IMR-90 (cell line): ENCODE data around the gene HMOX2. TPM values are rescaled to one million over a fixed set of nuclear protein-coding genes. Genes with fewer than 3 reads are reported as not detected.

Experiments used
- ATAC-seq: fragments of 200-7000 bp; cut with Tn5 transposase; 2 replicates; pipeline ENCODE4 v1.9.1; 2020; ENCODE audit warnings: low read depth, mild to moderate bottlenecking, moderate library complexity
- BruUV-seq: library from RNA; stranded (reverse); fragments of 400-500 nt; replicated peaks from 2 replicates; lab custom pipeline; 2021; lab: Mats Ljungman, UMichigan
- CTCF ChIA-PET: fragments of 300-600 bp; formaldehyde crosslinking; extraction: SDS; loops from one replicate; lab custom pipeline; 2021; ENCODE audit warnings: antibody characterized with exemption; lab: Yijun Ruan, JAX
- POLR2A ChIA-PET: fragments of 300-600 bp; sonication (Branson Sonifier 250); formaldehyde crosslinking; loops from one replicate; lab custom pipeline; 2022; ENCODE audit warnings: antibody characterized with exemption; ENCODE audit not compliant: unreplicated experiment; lab: Charles Lee
- DNase-seq: peaks from one replicate; pipeline ENCODE4 v3.0.0; 2013
- H2AFZ ChIP-seq: replicated peaks from 2 replicates; pipeline ENCODE3; 2013; ENCODE audit warnings: low read length, mild to moderate bottlenecking; ENCODE audit not compliant: poor library complexity
- H2AK5ac ChIP-seq: 2 replicates; pipeline ENCODE4 v1.6.1; 2013; ENCODE audit warnings: low read depth, low read length, inconsistent platforms
- H2AK9ac ChIP-seq: replicated peaks from 2 replicates; pipeline ENCODE3; 2013; ENCODE audit warnings: mild to moderate bottlenecking, low read depth, low read length, moderate library complexity; ENCODE audit not compliant: poor library complexity
- H2BK120ac ChIP-seq: 2 replicates; pipeline ENCODE4 v1.6.1; 2013; ENCODE audit warnings: low read depth, low read length, inconsistent platforms
- H2BK15ac ChIP-seq: 3 replicates; pipeline ENCODE4 v1.6.1; 2013; ENCODE audit warnings: low read depth, low read length, inconsistent platforms
- H2BK20ac ChIP-seq: 2 replicates; pipeline ENCODE4 v1.6.1; 2013; ENCODE audit warnings: low read depth, mild to moderate bottlenecking, inconsistent platforms, low read length, moderate library complexity
- H2BK5ac ChIP-seq: 2 replicates; pipeline ENCODE4 v1.6.1; 2013; ENCODE audit warnings: mild to moderate bottlenecking, low read depth, low read length, inconsistent platforms; ENCODE audit not compliant: poor library complexity, severe bottlenecking
- H3K14ac ChIP-seq: replicated peaks from 2 replicates; pipeline ENCODE4 v1.6.1; 2013; ENCODE audit warnings: low read depth, low read length, inconsistent platforms
- H3K18ac ChIP-seq: 2 replicates; pipeline ENCODE4 v1.6.1; 2013; ENCODE audit warnings: low read depth, low read length, control low read depth
- H3K23ac ChIP-seq: 2 replicates; pipeline ENCODE4 v1.6.1; 2013; ENCODE audit warnings: low read depth, low read length, inconsistent platforms
- H3K27ac ChIP-seq: 2 replicates; pipeline ENCODE4 v1.5.1; 2013; ENCODE audit warnings: mild to moderate bottlenecking, control low read depth, low read length; ENCODE audit not compliant: insufficient read depth
- H3K27me3 ChIP-seq: 2 replicates; pipeline ENCODE4 v1.6.1; 2013; ENCODE audit warnings: low read length; ENCODE audit not compliant: control insufficient read depth, insufficient read depth
- H3K36me3 ChIP-seq: 2 replicates; pipeline ENCODE4 v1.6.1; 2013; ENCODE audit warnings: low read length, mixed read lengths; ENCODE audit not compliant: control insufficient read depth, insufficient read depth
- H3K4ac ChIP-seq: 2 replicates; pipeline ENCODE4 v1.6.1; 2013; ENCODE audit warnings: low read depth, low read length, inconsistent platforms
- H3K4me1 ChIP-seq: 2 replicates; pipeline ENCODE4 v1.6.1; 2013; ENCODE audit warnings: low read length, mixed read lengths; ENCODE audit not compliant: control insufficient read depth, insufficient read depth
- H3K4me2 ChIP-seq: 2 replicates; pipeline ENCODE4 v1.6.1; 2013; ENCODE audit warnings: low read depth, mild to moderate bottlenecking, control low read depth, low read length, moderate library complexity
- H3K4me3 ChIP-seq: 2 replicates; pipeline ENCODE4 v1.5.1; 2013; ENCODE audit warnings: low read depth, mild to moderate bottlenecking, control low read depth, low read length, moderate library complexity; ENCODE audit not compliant: insufficient read depth
- H3K56ac ChIP-seq: 2 replicates; pipeline ENCODE4 v1.6.1; 2013; ENCODE audit warnings: low read length, inconsistent platforms; ENCODE audit not compliant: insufficient read depth; ENCODE audit errors: extremely low read depth
- H3K79me1 ChIP-seq, 2 experiments: 2 replicates each; pipeline ENCODE4 v1.6.1; 2013; ENCODE audit warnings: low read length in 2 of 2, inconsistent platforms in 1 of 2, low read depth in 1 of 2
- H3K9ac ChIP-seq: 2 replicates; pipeline ENCODE4 v1.6.1; 2013; ENCODE audit warnings: low read depth, low read length, control low read depth
- H3K9me1 ChIP-seq: 2 replicates; pipeline ENCODE4 v1.6.1; 2013; ENCODE audit warnings: low read length, inconsistent platforms; ENCODE audit not compliant: insufficient read depth
- H3K9me3 ChIP-seq: 2 replicates; pipeline ENCODE4 v1.6.1; 2013; ENCODE audit warnings: low read length; ENCODE audit not compliant: control insufficient read depth, insufficient read depth
- H4K20me1 ChIP-seq: 2 replicates; pipeline ENCODE4 v1.6.1; 2013; ENCODE audit warnings: low read length, inconsistent platforms; ENCODE audit not compliant: insufficient read depth
- H4K5ac ChIP-seq: 2 replicates; pipeline ENCODE4 v1.6.1; 2013; ENCODE audit warnings: mild to moderate bottlenecking, low read depth, low read length, control low read depth
- H4K8ac ChIP-seq, 2 experiments: 2 replicates each; pipeline ENCODE4 v1.6.1; 2013; ENCODE audit warnings: low read depth in 2 of 2, low read length in 2 of 2, control low read depth in 1 of 2, inconsistent platforms in 1 of 2
- H4K91ac ChIP-seq: 2 replicates; pipeline ENCODE4 v1.6.1; 2013; ENCODE audit warnings: low read depth, low read length, inconsistent platforms; ENCODE audit not compliant: insufficient read depth
- BHLHE40 ChIP-seq: fragments of 150-350 bp; IDR thresholded peaks from 2 replicates; pipeline ENCODE4 v1.6.1; 2016; ENCODE audit warnings: mild to moderate bottlenecking, low read depth, low read length
- CEBPB ChIP-seq: IDR thresholded peaks from 2 replicates; pipeline ENCODE4 v1.6.1; 2012; ENCODE audit warnings: low read depth, low read length, improper control_type of control experiment
- CHD1 ChIP-seq: IDR thresholded peaks from 2 replicates; pipeline ENCODE4 v1.6.1; 2012; ENCODE audit warnings: low read depth, low read length, improper control_type of control experiment
- MAZ ChIP-seq: IDR thresholded peaks from 2 replicates; pipeline ENCODE4 v1.6.1; 2012; ENCODE audit warnings: low read depth, mild to moderate bottlenecking, low read length, improper control_type of control experiment, moderate library complexity, borderline replicate concordance
- NFE2L2 ChIP-seq: fragments of 150-350 bp; IDR thresholded peaks from 2 replicates; pipeline ENCODE4 v1.6.1; 2016; ENCODE audit warnings: low read depth, mild to moderate bottlenecking, low read length
- POLR2A ChIP-seq: IDR thresholded peaks from 2 replicates; pipeline ENCODE4 v1.6.1; 2012; ENCODE audit warnings: mild to moderate bottlenecking, low read depth, low read length
- RCOR1 ChIP-seq: IDR thresholded peaks from 2 replicates; pipeline ENCODE4 v1.6.1; 2012; ENCODE audit warnings: mild to moderate bottlenecking, low read length, improper control_type of control experiment; ENCODE audit not compliant: insufficient replicate concordance
- RFX5 ChIP-seq: IDR thresholded peaks from 2 replicates; pipeline ENCODE4 v1.8.0; 2012; ENCODE audit warnings: low read depth, mild to moderate bottlenecking, low read length, moderate library complexity
- SMC3 ChIP-seq: fragments of 150-350 bp; IDR thresholded peaks from 2 replicates; pipeline ENCODE4 v1.6.1; 2016; ENCODE audit warnings: low read depth, mild to moderate bottlenecking, antibody characterized with exemption, low read length, moderate library complexity
- WGBS, 2 experiments: methylation state at CpG; one replicate each; pipeline versions ENCODE4 v1.1.5 to v1.1.7; 2013; ENCODE audit warnings: missing lambda C conversion rate in 2 of 2; ENCODE audit not compliant: insufficient read length in 1 of 2; ENCODE audit errors: extremely low coverage in 2 of 2; 5-methylcytosine and 5-hydroxymethylcytosine counted together
- dilution Hi-C: fragments of 300-500 bp; cut with HindIII; formaldehyde crosslinking; loops from one replicate; pipeline ENCODE4 v1.14.3; 2018; ENCODE audit warnings: low sequenced_read_pairs; ENCODE audit not compliant: unreplicated experiment
- in situ Hi-C: fragments of 300-500 bp; cut with MboI; formaldehyde crosslinking; loops from 3 replicates; pipeline ENCODE4 v1.14.3; 2019; ENCODE audit warnings: low sequenced_read_pairs, inconsistent platforms, mixed read lengths
- intact Hi-C: fragments of 100-400 bp; cut with micrococcal nuclease; formaldehyde crosslinking; loops from 2 replicates; pipeline ENCODE4 v1.10.0; 2022
- polyA plus RNA-seq, 3 experiments: library from polyadenylated mRNA; depleted of rRNA; stranded (reverse); fragments of >200 nt; gene quantifications; 2 replicates each; pipeline ENCODE4 v1.2.3, GENCODE V29; 2012; ENCODE audit warnings: low replicate concordance in 1 of 3
- total RNA-seq: library from RNA; depleted of rRNA; stranded (reverse); fragments of >200 nt; gene quantifications from 2 replicates; pipeline ENCODE4 v1.2.3, GENCODE V29; 2012
- TF ChIP-seq, protein P1 (sequence below): fragments of 150-350 bp; IDR thresholded peaks from 2 replicates; pipeline ENCODE4 v1.6.1; 2016; ENCODE audit warnings: low read depth, mild to moderate bottlenecking, low read length, moderate library complexity, borderline replicate concordance
- TF ChIP-seq, protein P2 (sequence below): conservative IDR thresholded peaks from 2 replicates; pipeline ENCODE4 v1.5.1; 2012; ENCODE audit warnings: mild to moderate bottlenecking, low read depth, low read length, improper control_type of control experiment
- TF ChIP-seq, protein P3 (sequence below): fragments of 150-350 bp; IDR thresholded peaks from 2 replicates; pipeline ENCODE4 v1.6.1; 2017; ENCODE audit warnings: mild to moderate bottlenecking, antibody characterized with exemption, low read length, low read depth

Gene HMOX2
- total and polyA plus RNA-seq, 2 of the 4 experiments (the other 2 are of a cell fraction) = 93.9 to 98.8 TPM

- H3K18ac ChIP-seq = no peak overlapping the region
- H3K23ac ChIP-seq = no peak overlapping the region
- TF ChIP-seq, protein P1, sequence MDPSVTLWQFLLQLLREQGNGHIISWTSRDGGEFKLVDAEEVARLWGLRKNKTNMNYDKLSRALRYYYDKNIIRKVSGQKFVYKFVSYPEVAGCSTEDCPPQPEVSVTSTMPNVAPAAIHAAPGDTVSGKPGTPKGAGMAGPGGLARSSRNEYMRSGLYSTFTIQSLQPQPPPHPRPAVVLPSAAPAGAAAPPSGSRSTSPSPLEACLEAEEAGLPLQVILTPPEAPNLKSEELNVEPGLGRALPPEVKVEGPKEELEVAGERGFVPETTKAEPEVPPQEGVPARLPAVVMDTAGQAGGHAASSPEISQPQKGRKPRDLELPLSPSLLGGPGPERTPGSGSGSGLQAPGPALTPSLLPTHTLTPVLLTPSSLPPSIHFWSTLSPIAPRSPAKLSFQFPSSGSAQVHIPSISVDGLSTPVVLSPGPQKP = no peak
- TF ChIP-seq NFE2L2 (no peak), SMC3 (no peak), CEBPB (no peak), RCOR1 (no peak), POLR2A (no peak), BHLHE40 (no peak), MAZ (no peak), RFX5 (no peak), CHD1 (no peak)
- TF ChIP-seq, protein P2, sequence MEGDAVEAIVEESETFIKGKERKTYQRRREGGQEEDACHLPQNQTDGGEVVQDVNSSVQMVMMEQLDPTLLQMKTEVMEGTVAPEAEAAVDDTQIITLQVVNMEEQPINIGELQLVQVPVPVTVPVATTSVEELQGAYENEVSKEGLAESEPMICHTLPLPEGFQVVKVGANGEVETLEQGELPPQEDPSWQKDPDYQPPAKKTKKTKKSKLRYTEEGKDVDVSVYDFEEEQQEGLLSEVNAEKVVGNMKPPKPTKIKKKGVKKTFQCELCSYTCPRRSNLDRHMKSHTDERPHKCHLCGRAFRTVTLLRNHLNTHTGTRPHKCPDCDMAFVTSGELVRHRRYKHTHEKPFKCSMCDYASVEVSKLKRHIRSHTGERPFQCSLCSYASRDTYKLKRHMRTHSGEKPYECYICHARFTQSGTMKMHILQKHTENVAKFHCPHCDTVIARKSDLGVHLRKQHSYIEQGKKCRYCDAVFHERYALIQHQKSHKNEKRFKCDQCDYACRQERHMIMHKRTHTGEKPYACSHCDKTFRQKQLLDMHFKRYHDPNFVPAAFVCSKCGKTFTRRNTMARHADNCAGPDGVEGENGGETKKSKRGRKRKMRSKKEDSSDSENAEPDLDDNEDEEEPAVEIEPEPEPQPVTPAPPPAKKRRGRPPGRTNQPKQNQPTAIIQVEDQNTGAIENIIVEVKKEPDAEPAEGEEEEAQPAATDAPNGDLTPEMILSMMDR = no peak
- TF ChIP-seq, protein P3, sequence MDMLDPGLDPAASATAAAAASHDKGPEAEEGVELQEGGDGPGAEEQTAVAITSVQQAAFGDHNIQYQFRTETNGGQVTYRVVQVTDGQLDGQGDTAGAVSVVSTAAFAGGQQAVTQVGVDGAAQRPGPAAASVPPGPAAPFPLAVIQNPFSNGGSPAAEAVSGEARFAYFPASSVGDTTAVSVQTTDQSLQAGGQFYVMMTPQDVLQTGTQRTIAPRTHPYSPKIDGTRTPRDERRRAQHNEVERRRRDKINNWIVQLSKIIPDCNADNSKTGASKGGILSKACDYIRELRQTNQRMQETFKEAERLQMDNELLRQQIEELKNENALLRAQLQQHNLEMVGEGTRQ = no peak
- dilution Hi-C loops = no loop called here
- no peak overlapping the region for H3K4me2 ChIP-seq
- no peak overlapping the region for H4K5ac ChIP-seq
- POLR2A ChIA-PET = no interaction called here
- no peak overlapping the region for H2BK15ac ChIP-seq
- H3K4me3 ChIP-seq = no peak overlapping the region
- 0 out of 2 replicates have a peak, but pooled peaks cover 10% of the 10 kb centered on the region for H3K9me1 ChIP-seq
- no peak overlapping the region for H2BK20ac ChIP-seq
- H3K4ac ChIP-seq = no peak overlapping the region
- DNase-seq = no peak
- no peak overlapping the region for H4K91ac ChIP-seq
- no peak overlapping the region for H2AK9ac ChIP-seq
- no peak overlapping the region for H4K8ac ChIP-seq
- CTCF ChIA-PET = no interaction called here
- no peak overlapping the region for H2AFZ ChIP-seq
- 91% methylated on average over 9 of the region's 14 CpGs; no CpG with 5 or more reads in 1 of the 2 experiments for WGBS, 2 experiments
- H3K27me3 ChIP-seq = no peaks in the 10 kb centered on the region
- H3K56ac ChIP-seq = no peak overlapping the region
- no TSS peak for BruUV-seq
- H3K9me3 ChIP-seq = no peaks in the 10 kb centered on the region
- H2BK5ac ChIP-seq = no peak overlapping the region
- H3K9ac ChIP-seq = no peak overlapping the region
- H3K27ac ChIP-seq = no peak overlapping the region
- peaks cover 15% of the 10 kb centered on the region for H4K20me1 ChIP-seq
- no peak overlapping the region for H3K14ac ChIP-seq
- H2AK5ac ChIP-seq = no peak overlapping the region
- no peak overlapping the region for H2BK120ac ChIP-seq
- H3K79me1 ChIP-seq = peaks cover 10 to 31% of the 10 kb centered on the region in 2 experiments
- H3K4me1 ChIP-seq = peaks cover 9% of the 10 kb centered on the region
- no peak for ATAC-seq
- intact Hi-C loops = no loop called here
- H3K36me3 ChIP-seq = peaks cover 47% of the 10 kb centered on the region
- in situ Hi-C loops = no loop called here
Observed at GRCh38 chr16:4455081-4455480, 21.1 kb upstream of the HMOX2 start.
